OCI-LY7 (cell line): ENCODE results near the gene SLC25A14. TPM values are rescaled to one million over a fixed set of nuclear protein-coding genes. Genes with fewer than 3 reads are reported as not detected.

ENCODE experiments used
- BruUV-seq: library from RNA; stranded (reverse); fragments of 400-500 nt; replicated peaks from 2 replicates; lab custom pipeline; 2021; lab: Mats Ljungman, UMichigan
- CTCF ChIA-PET: fragments of 300-600 bp; sonication (Branson Sonifier 250); formaldehyde crosslinking; loops from one replicate; lab custom pipeline; 2022; ENCODE audit warnings: antibody characterized with exemption; ENCODE audit not compliant: unreplicated experiment; lab: Charles Lee
- POLR2A ChIA-PET: fragments of 300-600 bp; sonication (Branson Sonifier 250); formaldehyde crosslinking; loops from one replicate; lab custom pipeline; 2022; ENCODE audit warnings: antibody characterized with exemption; lab: Charles Lee
- DNase-seq: peaks from one replicate; pipeline ENCODE4 v3.0.0-alpha.2; 2015; ENCODE audit warnings: low spot score
- H2AFZ ChIP-seq: fragments of 200-600 bp; sonication (generic), shearing (Covaris generic); 2 replicates; pipeline ENCODE4 v1.6.1; 2014; ENCODE audit warnings: mild to moderate bottlenecking, antibody characterized with exemption, low read length, moderate library complexity
- H3K27ac ChIP-seq: fragments of 200-600 bp; sonication (generic); 2 replicates; pipeline ENCODE4 v1.5.1; 2014; ENCODE audit warnings: mixed run types, low read depth, mild to moderate bottlenecking, moderate library complexity, low read length, inconsistent platforms; ENCODE audit not compliant: poor library complexity, severe bottlenecking
- H3K36me3 ChIP-seq: fragments of 200-600 bp; sonication (generic); 2 replicates; pipeline ENCODE4 v1.6.1; 2014; ENCODE audit warnings: mild to moderate bottlenecking, antibody characterized with exemption, low read length, moderate library complexity, mixed read lengths; ENCODE audit not compliant: insufficient read depth
- H3K4me1 ChIP-seq: fragments of 200-600 bp; sonication (generic); 2 replicates; pipeline ENCODE4 v1.5.1; 2014; ENCODE audit warnings: mild to moderate bottlenecking, low read length; ENCODE audit not compliant: insufficient read depth, poor library complexity, severe bottlenecking
- H3K4me2 ChIP-seq: fragments of 200-600 bp; sonication (generic); 2 replicates; pipeline ENCODE4 v1.6.1; 2014; ENCODE audit warnings: mild to moderate bottlenecking, low read length
- H3K4me3 ChIP-seq: fragments of 200-600 bp; sonication (generic); 2 replicates; pipeline ENCODE4 v1.5.1; 2014; ENCODE audit warnings: mild to moderate bottlenecking, low read depth, low read length; ENCODE audit not compliant: poor library complexity, severe bottlenecking
- H3K79me2 ChIP-seq: fragments of 200-600 bp; sonication (generic); 2 replicates; pipeline ENCODE4 v1.6.1; 2016; ENCODE audit warnings: low read depth, mild to moderate bottlenecking, low read length, moderate library complexity, mixed read lengths; ENCODE audit not compliant: insufficient read depth
- H3K9me2 ChIP-seq: fragments of 200-600 bp; sonication (generic); 2 replicates; pipeline ENCODE4 v1.6.1; 2016; ENCODE audit warnings: mild to moderate bottlenecking, low read length, mixed read lengths; ENCODE audit not compliant: insufficient read depth
- H3K9me3 ChIP-seq: fragments of 200-600 bp; sonication (generic); 2 replicates; pipeline ENCODE4 v1.6.1; 2014; ENCODE audit warnings: mild to moderate bottlenecking, mixed run types, low read length, mixed read lengths
- H4K20me1 ChIP-seq: fragments of 200-600 bp; sonication (generic); 2 replicates; pipeline ENCODE4 v1.6.1; 2014; ENCODE audit warnings: mild to moderate bottlenecking, antibody characterized with exemption, low read length, moderate library complexity, mixed read lengths; ENCODE audit not compliant: insufficient read depth
- EZH2phosphoT487 ChIP-seq: fragments of 200-600 bp; sonication (generic); IDR thresholded peaks from 2 replicates; pipeline ENCODE4 v1.6.1; 2018; ENCODE audit warnings: low read depth, borderline replicate concordance, mild to moderate bottlenecking, mixed run types, antibody characterized with exemption, low read length, moderate library complexity, mixed read lengths
- intact Hi-C: fragments of 100-400 bp; cut with micrococcal nuclease; formaldehyde crosslinking; loops from one replicate; pipeline ENCODE4 v1.10.0; 2022; ENCODE audit not compliant: unreplicated experiment
- total RNA-seq, 2 experiments: library from RNA; depleted of rRNA in 1 of 2; stranded (reverse); fragments of >200 nt in 1 of 2; shearing (Covaris generic) in 1 of 2; gene quantifications; 2 replicates each; pipeline ENCODE4 v1.2.3, GENCODE V29; 2014 to 2022
- TF ChIP-seq, protein P1 (sequence below): fragments of 200-600 bp; sonication (generic); conservative IDR thresholded peaks from 2 replicates; pipeline ENCODE4 v1.5.1; 2014; ENCODE audit warnings: mild to moderate bottlenecking, antibody characterized with exemption, low read length, moderate library complexity, mixed read lengths

The SLC25A14 gene
- total RNA-seq, 2 experiments from 2014 or later = 12.6 to 19.5 TPM

- no peak overlapping the region for H3K27ac ChIP-seq
- H3K9me2 ChIP-seq = no peaks in the 10 kb centered on the region
- TF ChIP-seq, protein P1, sequence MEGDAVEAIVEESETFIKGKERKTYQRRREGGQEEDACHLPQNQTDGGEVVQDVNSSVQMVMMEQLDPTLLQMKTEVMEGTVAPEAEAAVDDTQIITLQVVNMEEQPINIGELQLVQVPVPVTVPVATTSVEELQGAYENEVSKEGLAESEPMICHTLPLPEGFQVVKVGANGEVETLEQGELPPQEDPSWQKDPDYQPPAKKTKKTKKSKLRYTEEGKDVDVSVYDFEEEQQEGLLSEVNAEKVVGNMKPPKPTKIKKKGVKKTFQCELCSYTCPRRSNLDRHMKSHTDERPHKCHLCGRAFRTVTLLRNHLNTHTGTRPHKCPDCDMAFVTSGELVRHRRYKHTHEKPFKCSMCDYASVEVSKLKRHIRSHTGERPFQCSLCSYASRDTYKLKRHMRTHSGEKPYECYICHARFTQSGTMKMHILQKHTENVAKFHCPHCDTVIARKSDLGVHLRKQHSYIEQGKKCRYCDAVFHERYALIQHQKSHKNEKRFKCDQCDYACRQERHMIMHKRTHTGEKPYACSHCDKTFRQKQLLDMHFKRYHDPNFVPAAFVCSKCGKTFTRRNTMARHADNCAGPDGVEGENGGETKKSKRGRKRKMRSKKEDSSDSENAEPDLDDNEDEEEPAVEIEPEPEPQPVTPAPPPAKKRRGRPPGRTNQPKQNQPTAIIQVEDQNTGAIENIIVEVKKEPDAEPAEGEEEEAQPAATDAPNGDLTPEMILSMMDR = no peak
- TF ChIP-seq EZH2phosphoT487 = no peak
- H2AFZ ChIP-seq = no peak overlapping the region
- H3K4me1 ChIP-seq = no peaks in the 10 kb centered on the region
- intact Hi-C loops = no loop called here
- no peak overlapping the region for H3K4me3 ChIP-seq
- BruUV-seq = no TSS peak
- H3K79me2 ChIP-seq = no peaks in the 10 kb centered on the region
- H3K4me2 ChIP-seq = no peak overlapping the region
- DNase-seq = no peak
- no peaks in the 10 kb centered on the region for H3K9me3 ChIP-seq
- H4K20me1 ChIP-seq = no peaks in the 10 kb centered on the region
- POLR2A ChIA-PET = no interaction called here
- CTCF ChIA-PET = no interaction called here
- H3K36me3 ChIP-seq = peaks cover 5% of the 10 kb centered on the region
Measured at GRCh38 chrX:130416785-130417184, 77.1 kb downstream of the SLC25A14 start.

- Histone ChIP-seq H4K20me1 (no peaks in the 10 kb centered on the region), H3K4me1 (no peaks in the 10 kb centered on the region), H3K4me2 (no peak overlapping the region), H3K36me3 (no peaks in the 10 kb centered on the region), H3K4me3 (no peak overlapping the region), H2AFZ (no peak overlapping the region), H3K27ac (no peak overlapping the region), H3K9me3 (no peaks in the 10 kb centered on the region), H3K79me2 (no peaks in the 10 kb centered on the region), H3K9me2 (no peaks in the 10 kb centered on the region)
- CTCF ChIA-PET = no interaction called here
- POLR2A ChIA-PET = interaction anchor here (0.9 kb wide), 1 partner anchor 511 kb away, joined by 4 read pairs; no protein-coding TSS in a partner anchor
- BruUV-seq = no TSS peak
- DNase-seq = no peak
- intact Hi-C loops = no loop called here
- TF ChIP-seq, protein P1 = no peak
- no peak for TF ChIP-seq EZH2phosphoT487
Measured at GRCh38 chrX:130418066-130418465, 78.3 kb downstream of the SLC25A14 start.

DNA sequence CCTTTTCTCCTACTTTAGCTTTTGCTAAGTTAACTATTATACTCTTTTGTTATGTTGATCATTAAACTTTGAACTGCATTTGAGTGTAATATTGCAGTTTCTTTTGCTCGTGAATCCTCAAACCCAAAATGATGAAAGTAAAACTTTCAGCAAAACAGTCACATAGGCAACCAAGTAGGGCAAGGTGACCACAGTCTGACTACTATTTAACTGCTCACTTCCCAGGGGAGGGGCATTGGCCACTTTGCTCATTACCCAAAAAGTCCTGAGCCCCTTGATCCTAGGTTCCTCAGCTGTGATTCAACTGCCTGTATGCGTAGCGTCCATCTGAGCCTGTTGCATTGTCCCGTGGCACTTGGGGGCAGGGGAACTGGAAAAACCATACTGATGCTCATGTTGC, 79.0 kb downstream of the SLC25A14 start:
- Histone ChIP-seq H2AFZ (no peak overlapping the region), H3K9me2 (no peaks in the 10 kb centered on the region), H3K4me1 (no peaks in the 10 kb centered on the region), H4K20me1 (no peaks in the 10 kb centered on the region), H3K36me3 (no peaks in the 10 kb centered on the region), H3K79me2 (no peaks in the 10 kb centered on the region), H3K9me3 (no peaks in the 10 kb centered on the region), H3K27ac (no peak overlapping the region), H3K4me3 (no peak overlapping the region), H3K4me2 (no peak overlapping the region)
- intact Hi-C loops = no loop called here
- ChIA-PET CTCF (no interaction called here), POLR2A (interaction anchor here (0.9 kb wide), 1 partner anchor 510 kb away, joined by 4 read pairs; no protein-coding TSS in a partner anchor)
- BruUV-seq = no TSS peak
- DNase-seq = no peak
- TF ChIP-seq, protein P1 = no peak
- TF ChIP-seq EZH2phosphoT487 = no peak
